WERI-Rb-1 (cell line): Measurements from ENCODE around the gene FAM3D.
A peak's percentile ranks its signal among the peaks of the same experiment; 100 is the strongest.

Experiments
- DNase-seq: peaks from one replicate; pipeline ENCODE4 v3.0.0-alpha.2; 2020
- H3K27ac ChIP-seq: fragments of 250-450 bp; sonication (Bioruptor Pico); 2 replicates; pipeline ENCODE4 v1.5.1; 2020; ENCODE audit warnings: mild to moderate bottlenecking, moderate library complexity
- H3K27me3 ChIP-seq: fragments of 250-450 bp; sonication (Bioruptor Pico); 2 replicates; pipeline ENCODE4 v1.5.1; 2021; ENCODE audit warnings: mild to moderate bottlenecking, low read depth, moderate library complexity; ENCODE audit not compliant: insufficient read depth, severe bottlenecking
- H3K36me3 ChIP-seq: fragments of 250-450 bp; sonication (Bioruptor Pico); 2 replicates; pipeline ENCODE4 v1.5.1; 2020; ENCODE audit warnings: mild to moderate bottlenecking, moderate library complexity
- H3K4me3 ChIP-seq: 2 replicates; pipeline ENCODE4 v1.5.1; 2011; ENCODE audit warnings: low read depth, mild to moderate bottlenecking, control low read depth, low read length
- H3K9me3 ChIP-seq: fragments of 250-450 bp; sonication (Bioruptor Pico); 2 replicates; pipeline ENCODE4 v1.5.1; 2021; ENCODE audit warnings: mild to moderate bottlenecking, moderate library complexity; ENCODE audit not compliant: severe bottlenecking
- TF ChIP-seq, protein P1 (sequence below): IDR thresholded peaks from 2 replicates; pipeline ENCODE4 v1.5.1; 2011; ENCODE audit warnings: low read depth, mild to moderate bottlenecking, control low read depth, inconsistent platforms, low read length

FAM3D gene

DNA sequence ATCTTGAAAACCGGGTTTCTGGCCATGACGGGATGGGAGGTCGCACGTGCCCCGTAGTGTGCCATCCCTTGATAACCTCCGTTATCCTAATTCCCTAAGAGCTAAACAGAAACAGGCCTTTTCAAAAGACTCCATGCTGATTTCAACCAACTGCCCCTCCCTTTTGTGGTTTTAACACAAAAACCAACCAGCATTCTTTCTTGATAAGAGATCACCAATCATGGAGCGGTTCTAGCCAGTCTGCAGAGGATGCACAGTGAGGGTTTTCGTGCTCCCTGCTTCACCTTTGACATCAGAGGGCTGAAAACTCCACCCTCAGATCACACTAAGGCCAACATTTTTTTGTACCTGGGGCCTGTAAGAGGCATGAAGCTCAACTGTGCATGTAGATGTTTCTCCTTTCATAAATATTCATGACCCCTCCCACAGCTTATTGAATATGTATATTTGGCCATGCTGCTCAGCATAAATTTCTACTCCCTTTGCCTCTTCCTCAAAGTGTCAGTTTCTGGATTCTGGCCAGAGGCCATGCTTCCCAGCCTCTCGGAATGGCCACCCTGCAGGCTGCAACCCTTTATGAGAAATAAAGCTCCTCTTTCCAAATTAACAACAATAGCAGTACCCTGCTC lies 41.3 kb downstream of the FAM3D start:
- no peaks in the 10 kb centered on the region for H3K27me3 ChIP-seq
- H3K36me3 ChIP-seq: no peaks in the 10 kb centered on the region
- TF ChIP-seq, protein P1, sequence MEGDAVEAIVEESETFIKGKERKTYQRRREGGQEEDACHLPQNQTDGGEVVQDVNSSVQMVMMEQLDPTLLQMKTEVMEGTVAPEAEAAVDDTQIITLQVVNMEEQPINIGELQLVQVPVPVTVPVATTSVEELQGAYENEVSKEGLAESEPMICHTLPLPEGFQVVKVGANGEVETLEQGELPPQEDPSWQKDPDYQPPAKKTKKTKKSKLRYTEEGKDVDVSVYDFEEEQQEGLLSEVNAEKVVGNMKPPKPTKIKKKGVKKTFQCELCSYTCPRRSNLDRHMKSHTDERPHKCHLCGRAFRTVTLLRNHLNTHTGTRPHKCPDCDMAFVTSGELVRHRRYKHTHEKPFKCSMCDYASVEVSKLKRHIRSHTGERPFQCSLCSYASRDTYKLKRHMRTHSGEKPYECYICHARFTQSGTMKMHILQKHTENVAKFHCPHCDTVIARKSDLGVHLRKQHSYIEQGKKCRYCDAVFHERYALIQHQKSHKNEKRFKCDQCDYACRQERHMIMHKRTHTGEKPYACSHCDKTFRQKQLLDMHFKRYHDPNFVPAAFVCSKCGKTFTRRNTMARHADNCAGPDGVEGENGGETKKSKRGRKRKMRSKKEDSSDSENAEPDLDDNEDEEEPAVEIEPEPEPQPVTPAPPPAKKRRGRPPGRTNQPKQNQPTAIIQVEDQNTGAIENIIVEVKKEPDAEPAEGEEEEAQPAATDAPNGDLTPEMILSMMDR: no peak
- H3K9me3 ChIP-seq: no peaks in the 10 kb centered on the region
- H3K4me3 ChIP-seq: peak overlapping the region; percentile 66; the same call in 1 of the 2 replicates
- peak overlapping the region; percentile 83 for H3K27ac ChIP-seq
- no peak for DNase-seq

DNA sequence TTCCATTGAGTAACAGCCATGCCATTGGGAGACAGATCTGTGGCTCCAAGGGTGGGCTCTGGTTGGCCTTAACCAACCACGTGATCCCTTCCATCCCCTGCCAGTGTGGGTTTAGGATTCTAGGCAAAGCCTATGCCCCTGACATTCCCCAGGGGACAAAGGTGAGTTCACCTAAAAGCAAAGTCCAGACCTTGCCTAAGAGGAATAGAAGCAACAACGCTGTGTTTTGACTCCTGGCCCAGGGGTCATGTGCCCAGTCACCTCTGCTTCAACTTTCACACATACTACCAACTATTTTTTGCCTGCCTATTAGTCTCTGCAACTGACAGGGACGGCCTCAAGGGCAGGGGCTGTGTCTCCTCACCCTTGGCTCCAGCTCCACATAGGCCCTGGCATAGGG lies 42.0 kb downstream of the FAM3D start:
- Histone ChIP-seq H3K27ac (no peak overlapping the region), H3K9me3 (no peaks in the 10 kb centered on the region), H3K36me3 (no peaks in the 10 kb centered on the region), H3K4me3 (no peak overlapping the region), H3K27me3 (no peaks in the 10 kb centered on the region)
- TF ChIP-seq, protein P1: no peak
- no peak for DNase-seq

DNA sequence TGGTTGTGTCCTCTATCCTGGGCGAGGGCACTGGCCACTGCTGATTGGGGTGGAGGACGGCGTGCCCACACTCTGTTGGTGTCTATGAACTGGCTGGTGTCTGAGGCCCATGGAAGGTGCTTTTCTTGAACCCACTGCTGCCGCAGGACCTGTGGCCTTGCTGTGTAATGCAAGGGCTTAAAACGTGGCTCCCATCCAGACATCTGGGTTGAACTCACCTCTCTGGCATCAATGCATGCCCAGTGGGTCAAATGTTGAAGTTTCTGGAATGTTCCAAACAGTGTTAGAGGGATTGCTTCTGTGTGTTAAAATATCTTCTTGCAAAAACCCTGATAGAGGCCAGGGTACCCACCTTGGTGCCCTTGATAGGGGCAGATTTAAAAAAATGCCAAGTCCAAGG lies 42.6 kb downstream of the FAM3D start:
- Histone ChIP-seq H3K4me3 (no peak overlapping the region), H3K9me3 (no peaks in the 10 kb centered on the region), H3K27me3 (no peaks in the 10 kb centered on the region), H3K27ac (no peak overlapping the region), H3K36me3 (no peaks in the 10 kb centered on the region)
- TF ChIP-seq, protein P1: no peak
- DNase-seq: no peak

DNA sequence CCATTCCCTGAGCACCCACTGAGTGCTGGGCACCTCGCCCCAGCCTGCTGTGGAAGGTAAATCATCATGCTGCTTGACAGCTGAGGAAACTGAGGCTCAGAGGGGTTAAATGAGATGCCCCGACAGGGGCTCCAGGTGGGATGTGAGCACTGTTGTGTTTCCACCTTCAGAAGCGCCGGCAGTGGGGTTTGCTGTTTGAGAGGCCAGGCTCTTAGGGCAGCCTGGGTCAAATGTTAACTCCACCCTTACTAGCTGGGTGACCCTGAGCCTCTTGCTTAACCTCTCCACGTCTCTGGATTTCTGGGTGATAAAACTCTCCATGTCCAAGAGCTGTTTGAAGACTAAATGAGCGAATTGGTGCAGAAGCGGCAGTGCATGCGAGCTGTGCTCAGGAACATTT lies 43.1 kb downstream of the FAM3D start:
- no peak for DNase-seq
- TF ChIP-seq, protein P1: no peak
- Histone ChIP-seq H3K27me3 (no peaks in the 10 kb centered on the region), H3K9me3 (no peaks in the 10 kb centered on the region), H3K27ac (no peak overlapping the region), H3K36me3 (no peaks in the 10 kb centered on the region), H3K4me3 (no peak overlapping the region)

DNA sequence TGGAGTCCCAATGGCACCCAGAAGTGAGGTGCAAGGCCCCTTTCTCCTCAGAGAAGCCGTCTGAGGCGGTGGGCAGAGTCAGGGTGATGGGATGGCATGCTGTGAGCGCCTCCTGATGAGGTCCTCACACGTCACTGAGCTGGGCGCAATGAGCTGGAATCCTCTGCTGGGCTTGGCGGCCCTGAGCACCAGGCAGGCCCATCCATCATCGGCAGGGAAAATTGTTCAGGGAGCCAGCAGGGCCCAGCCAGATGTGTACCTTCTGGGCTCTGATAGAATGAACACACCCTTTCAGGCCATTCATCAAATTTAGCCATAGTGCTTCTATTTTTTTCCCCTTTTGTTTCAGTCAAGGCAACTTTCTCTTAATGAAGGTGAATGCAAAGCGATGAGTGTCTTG lies 43.7 kb downstream of the FAM3D start:
- no peak for DNase-seq
- H3K27ac ChIP-seq: no peak overlapping the region

DNA sequence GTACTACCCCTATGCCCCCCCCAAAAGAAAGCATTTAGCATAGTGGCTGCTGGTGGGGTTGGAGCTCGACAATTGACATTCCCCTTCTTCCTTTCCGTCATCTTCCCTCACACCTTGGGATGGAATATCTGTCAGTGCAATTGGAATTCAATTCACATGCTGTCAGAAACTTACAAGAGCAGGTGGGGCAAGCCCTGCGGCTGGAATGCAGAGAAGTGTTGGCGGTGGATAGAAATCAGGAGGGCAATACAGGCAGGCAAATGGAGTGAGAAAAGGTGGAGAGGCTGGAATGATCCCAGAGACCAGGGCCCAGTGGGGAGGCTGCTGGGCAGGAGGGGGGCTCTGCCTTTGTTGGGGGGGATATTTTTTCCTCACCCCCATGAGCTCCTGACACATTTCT lies 44.1 kb downstream of the FAM3D start:
- TF ChIP-seq, protein P1: no peak
- H3K36me3 ChIP-seq: no peaks in the 10 kb centered on the region
- no peaks in the 10 kb centered on the region for H3K27me3 ChIP-seq
- H3K27ac ChIP-seq: no peak overlapping the region
- no peaks in the 10 kb centered on the region for H3K9me3 ChIP-seq
- DNase-seq: no peak
- no peak overlapping the region for H3K4me3 ChIP-seq

More for the DNA sequence above, 43.7 kb downstream of the FAM3D start:
- H3K4me3 ChIP-seq: no peak overlapping the region
- TF ChIP-seq, protein P1: no peak
- no peaks in the 10 kb centered on the region for H3K36me3 ChIP-seq
- H3K9me3 ChIP-seq: no peaks in the 10 kb centered on the region
- no peaks in the 10 kb centered on the region for H3K27me3 ChIP-seq
